Thoracic aorta (tissue), 2 donors: ENCODE results near the gene FBXL19. TPM values are rescaled to one million over a fixed set of nuclear protein-coding genes. Genes with fewer than 3 reads are reported as not detected.

Experiments used
- ATAC-seq: fragments of 150-250 bp; one replicate; pipeline ENCODE4 v1.8.0; 2017; ENCODE audit warnings: low read depth; ENCODE audit not compliant: insufficient number of reproducible peaks, low FRiP score
- DNase-seq: peaks from one replicate; pipeline ENCODE4 v3.0.0-alpha.2; 2020; ENCODE audit warnings: low spot score
- H3K27ac ChIP-seq, 2 donors: fragments of 200-600 bp; sonication (generic); 1 replicate in 1 of 2; 2 replicates in 1 of 2; pipeline ENCODE4 v1.5.1; 2016; ENCODE audit warnings: mild to moderate bottlenecking in 2 of 2, moderate library complexity in 2 of 2
- H3K27me3 ChIP-seq: fragments of 200-600 bp; sonication (generic); replicated peaks from 2 replicates; pipeline ENCODE4 v1.6.0; 2016; ENCODE audit warnings: mild to moderate bottlenecking; ENCODE audit not compliant: insufficient read depth
- H3K36me3 ChIP-seq: fragments of 200-600 bp; sonication (generic); one replicate; pipeline ENCODE4 v1.5.1; 2016
- H3K4me1 ChIP-seq, 2 donors: fragments of 200-600 bp; sonication (generic); 1 replicate in 1 of 2; 2 replicates in 1 of 2; pipeline versions ENCODE4 v1.5.1 to v1.6.0; 2016; ENCODE audit warnings: low read depth in 2 of 2, mild to moderate bottlenecking in 1 of 2; ENCODE audit not compliant: control insufficient read depth in 1 of 2
- H3K4me3 ChIP-seq: fragments of 200-600 bp; sonication (generic); 2 replicates; pipeline ENCODE4 v1.5.1; 2016; ENCODE audit warnings: mild to moderate bottlenecking
- H3K9me3 ChIP-seq: fragments of 200-600 bp; sonication (generic); 2 replicates; pipeline ENCODE4 v1.5.1; 2016
- total RNA-seq, 2 donors: library from RNA; depleted of rRNA; stranded (reverse); fragments of >200 nt; gene quantifications; one replicate each; pipeline versions ENCODE4 v1.1.0 to v1.2.3, GENCODE V29; 2016
- TF ChIP-seq, protein P1 (sequence below): fragments of 200-600 bp; sonication (generic); IDR thresholded peaks from one replicate; pipeline ENCODE4 v1.5.1; 2019; ENCODE audit warnings: antibody characterized with exemption

The FBXL19 gene
- total RNA-seq, 2 donors from 2014 or later: 14.5 to 18.7 TPM

DNA sequence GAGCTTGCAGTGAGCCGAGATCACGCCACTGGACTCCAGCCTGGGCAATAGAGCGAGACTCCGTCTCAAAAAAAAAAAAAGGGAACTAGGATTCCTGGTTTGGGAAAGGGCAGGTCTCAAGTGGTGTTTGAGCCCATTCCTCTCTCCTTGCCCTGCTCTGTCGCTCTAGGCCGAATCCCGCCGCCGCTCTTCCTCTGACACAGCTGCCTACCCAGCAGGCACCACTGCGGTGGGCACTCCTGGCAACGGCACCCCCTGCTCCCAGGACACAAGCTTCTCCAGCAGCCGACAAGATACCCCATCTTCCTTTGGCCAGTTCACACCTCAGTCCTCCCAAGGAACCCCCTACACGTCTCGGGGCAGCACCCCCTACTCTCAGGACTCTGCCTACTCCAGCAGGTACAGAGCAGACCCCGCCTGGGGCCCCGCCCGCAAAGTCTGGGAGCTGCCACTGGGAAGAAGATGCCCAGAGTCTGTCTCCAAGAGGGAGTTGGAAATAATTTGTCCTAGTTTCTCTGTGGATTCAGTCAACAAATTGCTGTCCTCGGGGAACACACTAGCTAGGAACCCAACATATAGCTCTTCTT is 40.6 kb downstream of the FBXL19 start:
- DNase-seq: no peak
- Histone ChIP-seq H3K36me3 (peaks cover 70% of the 10 kb centered on the region), H3K9me3 (no peaks in the 10 kb centered on the region), H3K27me3 (no peaks in the 10 kb centered on the region), H3K4me1 (peaks cover under 1 to 9% of the 10 kb centered on the region in 2 donors), H3K4me3 (no peak overlapping the region), H3K27ac (no peak overlapping the region)
- no peak for ATAC-seq
- TF ChIP-seq, protein P1, sequence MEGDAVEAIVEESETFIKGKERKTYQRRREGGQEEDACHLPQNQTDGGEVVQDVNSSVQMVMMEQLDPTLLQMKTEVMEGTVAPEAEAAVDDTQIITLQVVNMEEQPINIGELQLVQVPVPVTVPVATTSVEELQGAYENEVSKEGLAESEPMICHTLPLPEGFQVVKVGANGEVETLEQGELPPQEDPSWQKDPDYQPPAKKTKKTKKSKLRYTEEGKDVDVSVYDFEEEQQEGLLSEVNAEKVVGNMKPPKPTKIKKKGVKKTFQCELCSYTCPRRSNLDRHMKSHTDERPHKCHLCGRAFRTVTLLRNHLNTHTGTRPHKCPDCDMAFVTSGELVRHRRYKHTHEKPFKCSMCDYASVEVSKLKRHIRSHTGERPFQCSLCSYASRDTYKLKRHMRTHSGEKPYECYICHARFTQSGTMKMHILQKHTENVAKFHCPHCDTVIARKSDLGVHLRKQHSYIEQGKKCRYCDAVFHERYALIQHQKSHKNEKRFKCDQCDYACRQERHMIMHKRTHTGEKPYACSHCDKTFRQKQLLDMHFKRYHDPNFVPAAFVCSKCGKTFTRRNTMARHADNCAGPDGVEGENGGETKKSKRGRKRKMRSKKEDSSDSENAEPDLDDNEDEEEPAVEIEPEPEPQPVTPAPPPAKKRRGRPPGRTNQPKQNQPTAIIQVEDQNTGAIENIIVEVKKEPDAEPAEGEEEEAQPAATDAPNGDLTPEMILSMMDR: no peak

DNA sequence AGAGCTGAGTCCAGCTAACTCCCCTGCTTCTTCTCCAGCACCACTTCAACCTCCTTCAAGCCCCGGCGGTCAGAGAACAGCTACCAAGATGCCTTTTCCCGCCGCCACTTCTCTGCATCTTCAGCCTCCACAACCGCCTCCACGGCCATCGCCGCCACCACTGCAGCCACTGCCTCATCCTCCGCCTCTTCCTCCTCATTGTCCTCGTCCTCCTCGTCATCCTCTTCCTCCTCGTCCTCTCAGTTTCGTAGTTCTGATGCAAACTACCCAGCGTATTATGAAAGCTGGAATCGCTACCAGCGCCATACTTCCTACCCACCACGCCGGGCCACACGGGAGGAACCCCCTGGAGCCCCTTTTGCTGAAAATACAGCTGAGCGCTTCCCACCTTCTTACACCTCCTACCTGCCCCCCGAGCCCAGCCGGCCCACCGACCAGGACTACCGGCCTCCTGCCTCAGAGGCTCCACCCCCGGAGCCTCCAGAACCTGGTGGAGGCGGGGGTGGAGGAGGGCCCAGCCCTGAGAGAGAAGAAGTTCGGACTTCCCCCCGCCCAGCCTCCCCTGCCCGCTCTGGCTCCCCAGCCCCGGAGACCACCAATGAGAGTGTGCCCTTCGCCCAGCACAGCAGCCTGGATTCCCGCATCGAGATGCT is 41.3 kb downstream of the FBXL19 start:
- no peak for DNase-seq
- Histone ChIP-seq H3K36me3 (peaks cover 75% of the 10 kb centered on the region), H3K4me3 (no peak overlapping the region), H3K27ac (no peak overlapping the region), H3K27me3 (no peaks in the 10 kb centered on the region), H3K9me3 (no peaks in the 10 kb centered on the region), H3K4me1 (peaks cover 0 to 3% of the 10 kb centered on the region in 2 donors)
- ATAC-seq: no peak
- TF ChIP-seq, protein P1: no peak

DNA sequence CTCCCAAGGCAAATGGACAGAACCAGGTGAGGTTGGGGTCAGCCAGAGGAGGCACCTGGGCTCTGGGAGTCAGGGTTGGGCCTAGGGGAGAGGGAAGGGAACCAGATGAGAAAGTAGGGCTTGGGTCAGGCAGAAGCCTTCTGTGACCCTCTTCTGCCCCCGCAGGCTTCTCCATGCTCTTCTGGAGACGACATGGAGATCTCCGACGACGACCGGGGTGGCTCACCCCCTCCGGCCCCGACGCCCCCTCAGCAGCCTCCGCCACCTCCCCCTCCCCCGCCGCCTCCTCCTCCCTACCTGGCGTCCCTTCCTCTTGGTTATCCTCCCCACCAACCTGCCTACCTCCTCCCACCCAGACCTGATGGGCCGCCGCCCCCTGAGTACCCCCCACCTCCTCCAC is 42.1 kb downstream of the FBXL19 start:
- Histone ChIP-seq H3K4me3 (no peak overlapping the region), H3K9me3 (no peaks in the 10 kb centered on the region), H3K27me3 (no peaks in the 10 kb centered on the region), H3K4me1 (no peaks in the 10 kb centered on the region), H3K27ac (no peak overlapping the region), H3K36me3 (peaks cover 73% of the 10 kb centered on the region)
- no peak for ATAC-seq
- TF ChIP-seq, protein P1: no peak
- no peak for DNase-seq

DNA sequence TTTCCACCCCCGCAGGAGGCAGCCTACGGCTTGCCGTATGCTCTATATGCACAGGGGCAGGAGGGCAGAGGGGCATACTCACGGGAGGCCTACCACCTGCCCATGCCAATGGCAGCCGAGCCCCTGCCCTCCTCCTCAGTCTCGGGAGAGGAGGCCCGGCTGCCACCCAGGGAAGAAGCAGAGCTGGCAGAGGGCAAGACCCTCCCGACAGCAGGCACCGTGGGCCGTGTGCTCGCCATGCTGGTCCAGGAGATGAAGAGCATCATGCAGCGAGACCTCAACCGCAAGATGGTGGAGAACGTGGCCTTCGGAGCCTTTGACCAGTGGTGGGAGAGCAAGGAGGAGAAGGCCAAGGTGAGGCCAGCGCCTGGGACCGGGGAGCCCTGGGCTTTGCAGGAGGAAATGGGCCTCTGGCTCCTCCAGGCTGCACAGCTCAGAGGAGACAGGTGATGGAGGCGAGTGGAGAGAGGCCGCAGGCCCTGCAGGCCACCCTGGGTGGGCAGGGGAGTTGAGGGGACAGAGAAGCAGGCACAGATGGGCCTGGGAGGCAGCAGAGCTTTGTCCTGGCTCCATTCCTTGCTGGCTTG is 42.8 kb downstream of the FBXL19 start:
- H3K9me3 ChIP-seq: no peaks in the 10 kb centered on the region
- ATAC-seq: no peak
- peaks cover 75% of the 10 kb centered on the region for H3K36me3 ChIP-seq
- no peak overlapping the region for H3K4me3 ChIP-seq
- H3K27ac ChIP-seq: no peak overlapping the region
- DNase-seq: no peak
- no peaks in the 10 kb centered on the region for H3K4me1 ChIP-seq
- TF ChIP-seq, protein P1: no peak
- no peaks in the 10 kb centered on the region for H3K27me3 ChIP-seq

DNA sequence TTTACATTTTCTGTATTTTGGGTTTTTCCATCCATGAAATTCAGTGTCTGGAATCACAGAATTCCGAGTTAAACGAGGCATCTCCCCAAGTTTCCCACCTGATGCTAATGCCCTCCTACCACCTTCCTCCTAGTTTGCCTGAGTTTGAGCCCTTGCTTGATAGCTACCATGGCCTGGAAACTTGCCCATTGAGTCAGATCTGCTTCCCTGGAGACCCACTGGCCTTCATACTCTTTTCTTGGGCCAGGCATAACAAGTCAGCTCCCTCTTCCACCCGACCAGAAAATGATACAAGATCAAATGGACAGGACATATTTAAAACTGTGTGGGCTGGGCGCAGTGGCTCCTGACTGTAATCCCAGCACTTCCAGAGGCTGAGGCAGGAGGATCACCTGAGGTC is 44.4 kb downstream of the FBXL19 start:
- ATAC-seq: no peak

More for the DNA sequence above, 44.4 kb downstream of the FBXL19 start:
- Histone ChIP-seq H3K27me3 (no peaks in the 10 kb centered on the region), H3K9me3 (no peaks in the 10 kb centered on the region), H3K27ac (no peak overlapping the region), H3K4me1 (no peaks in the 10 kb centered on the region), H3K36me3 (peaks cover 76% of the 10 kb centered on the region), H3K4me3 (no peak overlapping the region)
- DNase-seq: no peak
- TF ChIP-seq, protein P1: no peak
